Activated T-helper 2 cell treated with anti-CD3 and anti-CD28 coated beads, Interferon-gamma antibody, Interleukin-2, Interleukin-4, amounts not matched to agents 10 μg/mL and 5 μg/mL and 100 μg/mL, durations not matched to agents 14 hours and 24 hours and 36 hours (primary cell): ENCODE measurements around the gene USH2A. TPM values are rescaled to one million over a fixed set of nuclear protein-coding genes. Genes with fewer than 3 reads are reported as not detected.

Source experiments
- DNase-seq: peaks from one replicate; pipeline ENCODE4 v3.0.0; 2021; ENCODE audit warnings: low spot score
- H3K27ac Mint-ChIP-seq: one replicate; pipeline ENCODE4 v1.8.0; 2021; ENCODE audit warnings: mixed read lengths
- H3K27me3 Mint-ChIP-seq: one replicate; pipeline ENCODE4 v1.8.0; 2021; ENCODE audit warnings: low read depth, mixed read lengths
- H3K36me3 Mint-ChIP-seq: one replicate; pipeline ENCODE4 v1.8.0; 2021; ENCODE audit warnings: low read depth, mixed read lengths
- H3K4me1 Mint-ChIP-seq: one replicate; pipeline ENCODE4 v1.8.0; 2021; ENCODE audit warnings: low read depth, mixed read lengths
- H3K4me3 Mint-ChIP-seq: one replicate; pipeline ENCODE4 v1.8.0; 2021; ENCODE audit warnings: low read depth, mild to moderate bottlenecking, moderate library complexity, mixed read lengths
- H3K9me3 Mint-ChIP-seq: one replicate; pipeline ENCODE4 v1.8.0; 2021; ENCODE audit warnings: mixed read lengths
- intact Hi-C: fragments of 100-400 bp; cut with micrococcal nuclease; formaldehyde crosslinking; loops from one replicate; pipeline ENCODE4 v1.15.1; 2023
- total RNA-seq: library from RNA; stranded (reverse); gene quantifications from 2 replicates; pipeline ENCODE4 v1.2.3, GENCODE V29; 2022

The USH2A gene
- total RNA-seq, 1 donor from 2014 or later = not detected

DNA sequence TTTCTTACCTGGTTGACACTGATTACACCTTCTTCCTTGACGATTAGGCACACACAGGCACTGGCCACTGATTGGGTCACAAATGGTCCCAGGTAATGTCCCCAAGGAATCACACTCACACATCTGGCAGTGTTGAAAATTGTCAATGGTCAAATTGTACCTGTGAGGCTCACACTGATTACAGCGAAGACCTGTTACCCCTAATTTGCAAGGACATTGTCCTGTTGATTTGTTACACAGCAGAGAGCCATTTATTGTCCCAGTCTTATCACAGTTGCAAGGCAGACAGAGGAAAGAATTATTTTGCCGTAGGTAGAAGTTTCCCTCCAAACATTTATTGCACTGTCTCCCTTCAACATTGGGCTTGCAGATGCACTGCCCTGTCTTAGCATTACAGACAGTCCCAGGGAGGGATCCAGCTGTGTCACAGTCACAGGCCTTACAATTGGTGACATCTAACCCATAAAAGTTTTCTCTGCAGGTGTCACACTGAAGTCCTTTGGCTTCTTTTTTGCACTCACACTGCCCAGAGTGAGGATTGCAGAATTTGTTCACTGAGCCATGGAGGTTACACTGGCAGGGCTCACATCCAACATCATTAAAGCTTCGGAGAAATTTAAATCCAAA is 176.6 kb downstream of the USH2A start:
- H3K4me1 Mint-ChIP-seq = no peaks in the 10 kb centered on the region
- H3K27me3 Mint-ChIP-seq = no peaks in the 10 kb centered on the region
- H3K27ac Mint-ChIP-seq = no peak overlapping the region
- H3K36me3 Mint-ChIP-seq = no peaks in the 10 kb centered on the region
- no peak overlapping the region for H3K4me3 Mint-ChIP-seq
- H3K9me3 Mint-ChIP-seq = no peaks in the 10 kb centered on the region
- intact Hi-C loops = no loop called here
- DNase-seq = no peak

DNA sequence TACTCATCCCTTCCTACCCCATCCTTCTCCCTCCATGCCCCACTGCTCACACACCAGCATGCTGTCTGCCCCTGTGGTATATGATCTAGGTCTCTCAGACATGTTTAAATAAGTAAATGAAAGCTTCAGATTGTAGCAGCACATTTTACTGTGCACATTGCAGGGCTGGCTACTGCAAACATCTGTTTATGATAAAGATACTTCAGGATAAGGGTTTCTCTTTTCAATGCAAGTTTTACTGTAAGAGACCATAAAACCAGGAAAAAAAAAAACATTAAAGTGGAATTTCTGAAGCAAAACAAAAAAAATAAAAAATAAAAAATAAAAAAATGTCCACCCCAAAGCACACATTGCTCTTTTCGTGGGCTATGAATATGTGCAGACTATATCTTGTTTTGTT is 184.4 kb downstream of the USH2A start:
- intact Hi-C loops = no loop called here
- no peaks in the 10 kb centered on the region for H3K9me3 Mint-ChIP-seq
- no peaks in the 10 kb centered on the region for H3K36me3 Mint-ChIP-seq
- H3K27me3 Mint-ChIP-seq = no peaks in the 10 kb centered on the region
- no peak for DNase-seq
- H3K4me1 Mint-ChIP-seq = no peaks in the 10 kb centered on the region
- H3K4me3 Mint-ChIP-seq = no peak overlapping the region
- H3K27ac Mint-ChIP-seq = no peak overlapping the region

DNA sequence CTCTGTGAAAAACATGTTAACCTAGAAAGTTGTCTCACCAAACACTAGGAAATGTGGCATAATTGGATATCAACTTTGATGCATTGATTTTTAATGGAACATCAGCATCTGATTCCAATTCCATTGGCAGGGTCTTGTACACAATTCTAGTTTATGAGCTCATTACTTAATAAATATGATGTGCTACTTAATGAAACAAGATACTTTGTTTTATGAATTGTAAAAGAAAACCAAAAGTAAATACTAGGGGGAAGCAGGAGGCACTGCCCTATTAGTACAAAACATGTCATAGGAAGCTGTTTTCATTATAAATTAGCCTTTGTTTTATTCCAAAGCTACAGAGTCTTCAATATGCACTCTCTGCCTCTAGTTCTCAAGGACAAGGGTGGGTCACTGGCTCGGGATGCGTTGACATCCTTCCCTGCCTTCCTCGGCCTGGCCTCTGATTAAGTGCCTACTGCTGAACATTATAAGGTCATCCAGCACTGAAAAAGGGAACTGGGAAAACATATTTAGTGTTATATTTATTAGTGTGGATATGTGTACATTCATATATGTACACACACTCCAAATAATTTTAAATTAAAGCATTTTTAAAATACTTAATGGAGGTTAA is 185.2 kb downstream of the USH2A start:
- no peak overlapping the region for H3K4me3 Mint-ChIP-seq
- no peak for DNase-seq
- H3K4me1 Mint-ChIP-seq = no peaks in the 10 kb centered on the region
- H3K27ac Mint-ChIP-seq = no peak overlapping the region
- intact Hi-C loops = no loop called here
- no peaks in the 10 kb centered on the region for H3K27me3 Mint-ChIP-seq
- H3K9me3 Mint-ChIP-seq = no peaks in the 10 kb centered on the region
- H3K36me3 Mint-ChIP-seq = no peaks in the 10 kb centered on the region

DNA sequence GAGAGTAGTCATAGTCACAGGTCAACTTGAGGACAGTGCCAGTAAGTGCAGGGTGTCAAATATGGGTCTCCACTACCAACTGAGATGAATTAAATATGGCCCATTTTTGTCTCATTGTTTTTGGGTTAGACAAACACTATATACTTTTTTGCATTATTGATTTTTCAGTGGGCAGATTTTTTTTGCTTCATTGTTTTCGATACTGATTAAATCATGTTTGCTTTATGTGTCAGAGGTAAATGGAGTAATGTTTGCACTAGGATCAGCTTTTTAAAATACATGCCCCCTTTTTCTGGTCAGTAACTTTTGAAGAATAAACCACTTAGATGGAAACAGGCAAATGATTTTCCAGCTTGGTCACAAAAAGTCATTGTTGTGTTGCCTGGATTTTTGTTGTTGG is 199.0 kb downstream of the USH2A start:
- no peaks in the 10 kb centered on the region for H3K27me3 Mint-ChIP-seq
- H3K9me3 Mint-ChIP-seq = peaks cover 3% of the 10 kb centered on the region
- H3K27ac Mint-ChIP-seq = no peak overlapping the region
- no peak overlapping the region for H3K4me3 Mint-ChIP-seq
- peaks cover 5% of the 10 kb centered on the region for H3K4me1 Mint-ChIP-seq
- intact Hi-C loops = no loop called here
- DNase-seq = no peak
- no peaks in the 10 kb centered on the region for H3K36me3 Mint-ChIP-seq

DNA sequence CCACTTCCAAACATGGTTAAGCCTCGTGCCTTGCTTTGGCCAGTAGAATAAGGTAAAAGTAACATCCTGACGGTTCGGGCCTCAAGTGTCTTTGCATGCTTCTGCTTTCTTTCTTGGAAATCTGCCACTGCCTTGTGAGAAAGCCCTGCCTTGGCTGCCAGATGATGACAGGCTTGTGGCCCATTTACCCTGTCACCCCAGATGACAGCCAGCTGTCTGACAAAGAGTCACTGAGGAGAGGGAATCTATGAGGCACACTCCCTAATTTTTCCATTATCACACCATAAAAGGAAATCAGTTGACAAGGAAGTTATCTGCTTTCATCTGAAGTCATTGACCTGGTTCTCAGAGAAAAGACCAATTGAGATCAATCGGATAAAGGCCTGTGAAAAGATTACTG is 199.8 kb downstream of the USH2A start:
- Mint-ChIP-seq H3K4me3 (no peak overlapping the region), H3K4me1 (peaks cover 5% of the 10 kb centered on the region), H3K9me3 (peaks cover 3% of the 10 kb centered on the region), H3K36me3 (no peaks in the 10 kb centered on the region), H3K27me3 (no peaks in the 10 kb centered on the region), H3K27ac (no peak overlapping the region)
- DNase-seq = no peak
- intact Hi-C loops = no loop called here

DNA sequence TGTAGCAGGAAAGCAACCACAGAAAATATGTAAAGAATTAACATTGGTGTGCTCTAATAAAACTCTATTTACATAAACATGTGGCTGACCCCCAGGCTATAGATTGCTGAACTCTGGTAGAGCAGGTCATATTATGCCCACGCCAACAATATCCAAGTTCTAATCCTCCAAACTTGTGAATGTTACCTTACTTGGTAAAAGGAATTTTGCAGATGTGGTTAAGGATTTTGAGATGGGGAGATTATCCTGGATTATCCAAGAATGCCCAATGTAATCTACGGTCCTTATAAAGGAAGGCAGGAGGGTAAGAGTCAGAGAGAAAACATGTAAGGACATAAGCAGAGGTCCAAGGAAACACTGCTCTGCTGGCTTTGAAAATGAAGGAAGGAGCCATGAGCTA is 201.0 kb downstream of the USH2A start:
- Mint-ChIP-seq H3K4me3 (no peak overlapping the region), H3K27ac (no peak overlapping the region), H3K9me3 (peaks cover 1% of the 10 kb centered on the region), H3K36me3 (no peaks in the 10 kb centered on the region), H3K27me3 (no peaks in the 10 kb centered on the region), H3K4me1 (peaks cover 5% of the 10 kb centered on the region)
- DNase-seq = no peak
- intact Hi-C loops = no loop called here

DNA sequence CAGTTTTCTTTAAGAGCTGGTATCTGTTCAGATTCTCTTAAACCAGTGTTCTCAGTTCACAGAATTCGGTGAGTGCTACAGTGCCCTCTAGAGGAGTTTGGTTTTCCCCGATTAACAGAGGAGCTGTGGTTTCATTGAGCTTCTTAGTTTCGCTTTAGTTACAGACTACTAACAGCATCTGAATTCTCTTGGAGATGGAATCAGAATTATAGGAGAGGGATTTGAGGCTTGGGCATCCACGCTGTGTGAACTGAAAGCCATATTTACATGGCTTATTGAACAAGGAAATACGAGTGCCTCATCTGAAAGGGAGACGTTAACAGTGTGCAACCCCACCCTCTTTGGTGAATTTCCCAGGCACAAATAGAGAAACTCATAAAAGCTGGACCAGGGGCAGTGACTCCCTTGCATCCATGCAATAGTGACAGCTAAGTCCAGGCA is 202.0 kb downstream of the USH2A start:
- peak overlapping the region; percentile 68 for H3K4me3 Mint-ChIP-seq
- H3K27me3 Mint-ChIP-seq = no peaks in the 10 kb centered on the region
- H3K9me3 Mint-ChIP-seq = no peaks in the 10 kb centered on the region
- H3K36me3 Mint-ChIP-seq = no peaks in the 10 kb centered on the region
- H3K4me1 Mint-ChIP-seq = peaks cover 5% of the 10 kb centered on the region
- H3K27ac Mint-ChIP-seq = no peak overlapping the region
- intact Hi-C loops = no loop called here
- DNase-seq = no peak

DNA sequence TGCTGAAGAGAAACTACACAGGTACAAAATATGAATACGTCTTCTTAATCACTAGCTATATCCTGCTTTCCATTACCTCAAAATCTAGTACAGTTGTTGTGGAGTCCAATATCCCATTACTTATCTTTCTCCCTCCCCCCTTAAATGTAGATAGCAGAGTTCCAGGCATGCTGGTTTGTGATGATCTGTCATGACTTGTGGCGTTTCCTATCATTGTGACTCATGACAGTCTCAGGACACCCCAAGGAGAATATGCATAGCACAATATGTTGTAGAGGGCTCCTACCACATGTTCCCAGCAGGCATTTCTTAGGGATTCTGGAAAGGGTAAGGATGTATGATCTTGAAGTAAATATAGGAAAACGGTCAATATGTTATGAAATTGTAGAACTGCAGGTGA is 206.9 kb downstream of the USH2A start:
- no peaks in the 10 kb centered on the region for H3K27me3 Mint-ChIP-seq
- no peaks in the 10 kb centered on the region for H3K36me3 Mint-ChIP-seq
- intact Hi-C loops = no loop called here
- H3K27ac Mint-ChIP-seq = no peak overlapping the region
- no peak overlapping the region for H3K4me3 Mint-ChIP-seq
- no peaks in the 10 kb centered on the region for H3K9me3 Mint-ChIP-seq
- H3K4me1 Mint-ChIP-seq = peaks cover 2% of the 10 kb centered on the region
- DNase-seq = no peak

DNA sequence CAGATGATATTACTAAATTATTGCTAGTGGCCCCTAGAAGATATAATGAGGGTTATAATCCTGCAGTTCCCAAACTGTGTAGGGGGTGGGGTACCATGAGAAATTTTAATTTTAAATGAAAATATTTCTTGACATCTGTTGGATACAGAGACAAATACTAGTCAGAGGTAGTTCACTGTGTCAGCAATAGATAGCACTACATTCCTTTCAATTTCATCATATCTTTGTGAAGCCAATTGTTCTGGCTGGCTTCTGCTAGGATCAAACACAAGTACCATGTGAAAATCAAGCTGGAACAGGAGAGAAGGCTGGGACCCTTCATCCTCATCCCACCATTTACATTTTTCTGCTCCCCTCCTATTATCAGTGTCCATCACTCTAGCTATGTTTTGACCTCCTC is 208.1 kb downstream of the USH2A start:
- Mint-ChIP-seq H3K9me3 (no peaks in the 10 kb centered on the region), H3K4me3 (no peak overlapping the region), H3K27me3 (no peaks in the 10 kb centered on the region), H3K27ac (no peak overlapping the region), H3K4me1 (no peaks in the 10 kb centered on the region), H3K36me3 (no peaks in the 10 kb centered on the region)
- DNase-seq = no peak
- intact Hi-C loops = no loop called here

DNA sequence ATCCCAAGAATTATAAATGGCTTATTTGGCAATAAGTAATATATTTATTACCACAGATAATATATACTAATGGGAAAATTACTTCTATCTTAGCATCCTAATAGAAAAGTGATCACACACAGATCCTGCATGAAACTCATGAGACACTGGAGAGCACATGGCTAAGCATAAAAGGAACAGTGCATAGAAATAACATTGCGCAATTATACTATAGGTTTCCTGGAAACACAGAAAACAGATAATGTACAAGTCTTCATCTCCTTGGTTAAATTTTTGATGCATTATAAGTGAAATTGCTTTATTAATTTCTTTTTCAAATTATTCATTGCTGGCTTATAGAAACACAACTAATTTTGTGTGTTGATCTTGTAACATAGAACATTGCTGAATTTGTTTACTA is 210.4 kb downstream of the USH2A start:
- no peak for DNase-seq
- Mint-ChIP-seq H3K4me3 (no peak overlapping the region), H3K27me3 (no peaks in the 10 kb centered on the region), H3K9me3 (no peaks in the 10 kb centered on the region), H3K36me3 (no peaks in the 10 kb centered on the region), H3K4me1 (no peaks in the 10 kb centered on the region), H3K27ac (no peak overlapping the region)
- intact Hi-C loops = no loop called here

DNA sequence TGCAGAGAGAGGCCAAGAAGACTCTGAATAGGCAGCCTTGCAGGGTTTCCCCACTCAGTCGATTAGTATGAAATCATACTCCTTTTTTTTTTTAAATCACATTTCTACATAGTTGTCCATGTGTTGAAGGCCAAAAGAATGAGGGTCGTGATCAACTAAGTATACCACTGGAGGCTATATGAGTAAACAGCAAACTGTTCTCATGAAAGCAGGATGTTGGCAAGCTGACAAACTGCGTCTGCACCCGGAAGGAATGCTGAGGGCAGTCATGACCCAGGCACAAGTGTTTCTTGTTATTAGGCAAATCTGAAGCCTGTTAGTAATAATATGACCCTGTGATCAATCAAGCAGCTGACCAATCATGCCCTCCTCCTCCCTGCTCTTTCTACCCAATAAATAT is 213.2 kb downstream of the USH2A start:
- no peaks in the 10 kb centered on the region for H3K4me1 Mint-ChIP-seq
- no peaks in the 10 kb centered on the region for H3K27me3 Mint-ChIP-seq
- H3K9me3 Mint-ChIP-seq = no peaks in the 10 kb centered on the region
- DNase-seq = no peak
- no peak overlapping the region for H3K4me3 Mint-ChIP-seq
- no peaks in the 10 kb centered on the region for H3K36me3 Mint-ChIP-seq
- intact Hi-C loops = no loop called here
- H3K27ac Mint-ChIP-seq = no peak overlapping the region

DNA sequence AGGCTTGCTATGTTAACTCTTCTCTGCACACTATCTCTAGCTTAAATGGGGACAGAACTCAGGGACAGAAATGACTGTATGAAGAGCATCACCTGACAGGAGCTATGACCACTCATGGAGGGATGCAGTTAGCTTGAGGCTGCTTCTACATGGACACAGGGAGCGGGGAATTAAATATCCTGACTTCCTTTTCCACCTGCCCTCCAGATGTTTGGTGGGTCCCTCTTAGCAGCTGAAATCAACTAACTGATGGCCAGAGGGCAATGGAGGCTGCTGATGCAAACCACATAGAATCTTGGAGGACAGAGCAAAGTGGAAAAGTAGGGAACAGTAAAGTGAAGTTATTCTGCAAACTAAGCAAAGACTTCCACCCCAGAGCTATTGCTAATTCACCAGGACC is 214.1 kb downstream of the USH2A start:
- Mint-ChIP-seq H3K4me3 (no peak overlapping the region), H3K36me3 (no peaks in the 10 kb centered on the region), H3K27me3 (no peaks in the 10 kb centered on the region), H3K4me1 (no peaks in the 10 kb centered on the region), H3K27ac (no peak overlapping the region), H3K9me3 (no peaks in the 10 kb centered on the region)
- no peak for DNase-seq
- intact Hi-C loops = no loop called here

DNA sequence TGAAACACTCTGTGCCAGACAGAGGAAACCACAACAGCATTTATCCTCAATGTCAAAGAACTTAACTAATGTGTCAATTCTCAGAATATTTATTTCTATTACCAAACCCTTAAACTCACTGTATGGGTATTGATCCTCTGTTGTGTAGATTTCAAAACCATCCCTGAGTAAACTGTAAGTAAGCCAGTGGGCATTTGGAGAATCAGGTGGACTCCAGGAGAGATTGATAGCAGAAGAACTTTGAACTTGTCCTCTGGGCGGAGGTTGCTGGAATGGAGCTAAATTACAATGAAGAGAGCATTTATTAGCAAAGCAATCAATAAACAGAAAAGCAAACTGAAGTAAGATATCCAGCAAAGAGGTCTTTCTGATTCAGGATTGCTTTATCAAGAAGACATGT is 216.1 kb downstream of the USH2A start:
- Mint-ChIP-seq H3K36me3 (no peaks in the 10 kb centered on the region), H3K27me3 (no peaks in the 10 kb centered on the region), H3K4me1 (no peaks in the 10 kb centered on the region), H3K9me3 (no peaks in the 10 kb centered on the region), H3K4me3 (no peak overlapping the region), H3K27ac (no peak overlapping the region)
- no peak for DNase-seq
- intact Hi-C loops = no loop called here

DNA sequence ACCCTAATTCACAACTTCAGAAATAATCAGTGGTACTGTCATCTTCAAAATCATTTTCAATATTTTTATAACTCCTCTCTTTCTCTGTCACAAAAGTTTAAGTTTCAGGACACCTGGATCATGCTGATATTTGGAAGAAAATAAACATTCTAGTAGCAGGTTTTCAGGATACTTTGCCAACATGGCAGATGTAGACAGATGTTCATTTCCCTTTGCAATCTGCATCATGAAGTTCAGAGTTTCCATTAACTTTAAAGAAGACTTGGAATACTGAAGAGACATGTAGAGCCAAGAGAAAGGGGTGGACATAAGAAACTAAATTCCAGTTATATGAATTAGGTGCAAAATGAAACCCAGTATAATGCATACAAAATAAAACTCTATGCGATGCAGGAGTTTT is 218.1 kb downstream of the USH2A start:
- Mint-ChIP-seq H3K27ac (no peak overlapping the region), H3K4me3 (no peak overlapping the region), H3K36me3 (no peaks in the 10 kb centered on the region), H3K9me3 (no peaks in the 10 kb centered on the region), H3K4me1 (no peaks in the 10 kb centered on the region), H3K27me3 (no peaks in the 10 kb centered on the region)
- intact Hi-C loops = no loop called here
- DNase-seq = no peak
